Pons (tissue), 1 donor: Measurements from ENCODE around the gene KRTAP5-3.

Experiments
- DNase-seq: peaks from one replicate; pipeline ENCODE4 v3.0.0-alpha.2; 2016; ENCODE audit warnings: low spot score

Gene KRTAP5-3

DNA sequence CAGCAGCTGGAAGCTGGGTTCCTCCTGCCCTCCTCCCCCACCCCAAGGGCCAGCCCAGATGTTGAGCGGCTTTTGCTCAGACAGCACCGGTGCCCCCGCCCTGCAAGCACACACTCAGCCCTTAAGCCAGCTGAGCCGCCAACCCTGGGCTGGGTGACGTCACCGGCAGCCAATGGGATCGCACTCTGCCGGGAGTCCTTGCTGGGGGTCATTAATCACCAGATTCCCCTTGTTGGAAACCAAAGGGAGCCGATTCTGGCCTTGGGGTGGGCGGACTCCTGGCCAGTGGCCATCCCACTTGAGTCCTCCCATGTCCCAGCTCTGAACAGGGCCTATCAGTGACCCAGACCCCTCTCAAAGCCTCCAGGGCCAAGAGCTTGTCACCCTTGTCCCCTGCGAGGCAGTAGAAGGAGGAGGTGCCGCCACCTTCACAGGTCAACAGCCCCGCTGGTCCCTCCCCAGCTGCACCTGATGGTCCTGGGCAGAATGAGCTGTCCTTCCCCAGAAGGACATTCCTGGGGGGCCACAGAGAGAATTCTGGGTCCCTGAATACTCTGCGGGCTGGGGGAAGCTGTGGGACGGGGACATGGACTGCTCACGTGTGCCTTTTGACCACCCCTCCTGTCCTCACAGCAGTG, 43.6 kb downstream of the KRTAP5-3 start:
- DNase-seq, result no peak

DNA sequence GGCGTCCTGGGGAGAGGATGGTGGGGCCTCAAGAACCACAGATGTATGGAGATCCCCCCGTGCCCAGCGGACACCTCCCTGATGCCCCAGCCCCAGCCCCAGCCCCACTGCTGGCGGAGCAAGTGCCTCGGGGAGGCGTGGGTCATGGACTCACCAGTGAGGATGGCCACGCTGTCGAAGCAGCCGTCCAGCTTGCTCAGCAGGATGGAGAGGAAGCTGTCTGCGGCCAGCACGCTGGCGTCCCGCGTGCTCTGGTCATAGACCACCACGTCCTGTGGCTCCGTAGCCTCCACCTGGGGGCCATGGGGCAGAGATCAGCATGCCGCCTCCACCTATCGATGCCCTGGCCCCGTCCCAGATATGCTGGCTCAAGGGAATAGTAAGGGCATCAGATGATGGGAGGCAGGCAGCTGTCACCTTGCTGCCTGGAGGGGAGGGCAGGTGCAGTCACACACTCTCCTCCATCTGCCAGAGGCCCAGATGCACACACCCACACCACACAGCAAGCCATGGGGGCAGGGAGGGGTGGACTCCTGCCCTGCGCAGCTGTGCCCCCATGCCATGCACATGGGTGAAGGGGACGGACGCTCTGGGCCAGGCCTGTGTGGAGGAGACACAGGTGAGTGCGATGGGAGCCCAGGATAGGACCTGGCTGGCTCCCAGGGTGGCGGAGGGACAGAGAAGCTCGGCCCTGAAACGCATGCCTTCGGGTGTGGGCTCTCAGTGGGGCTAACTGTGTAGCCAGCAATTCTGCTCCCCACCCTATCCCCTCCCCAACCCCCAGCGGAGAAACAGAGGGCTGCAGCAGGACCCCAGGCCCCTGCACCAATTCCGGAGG, 44.3 kb downstream of the KRTAP5-3 start:
- no peak for DNase-seq

DNA sequence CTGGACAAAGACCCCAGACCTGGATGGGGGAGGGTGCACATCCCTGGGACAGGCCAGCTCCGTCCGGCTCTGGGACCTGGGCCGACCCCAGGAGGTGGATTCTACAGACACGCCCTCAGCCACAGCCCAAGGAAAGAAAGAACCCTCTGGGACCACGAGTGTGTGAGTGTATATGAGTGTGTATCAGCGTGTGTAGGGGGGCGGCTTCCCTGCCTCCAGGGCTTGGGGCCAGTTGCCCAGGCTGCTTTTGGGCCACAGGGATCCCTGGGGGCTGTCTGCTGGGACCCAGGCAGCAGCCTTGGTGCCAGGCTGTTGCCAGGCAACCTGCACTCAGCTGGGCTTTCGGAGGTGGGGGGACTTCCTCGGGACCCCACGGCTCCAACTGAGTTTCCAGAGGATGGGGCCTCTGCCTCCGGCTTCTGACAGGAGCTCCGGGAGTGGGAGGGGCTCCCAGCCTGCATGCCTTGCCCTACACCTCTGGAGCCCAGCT, 45.1 kb downstream of the KRTAP5-3 start:
- no peak for DNase-seq

DNA sequence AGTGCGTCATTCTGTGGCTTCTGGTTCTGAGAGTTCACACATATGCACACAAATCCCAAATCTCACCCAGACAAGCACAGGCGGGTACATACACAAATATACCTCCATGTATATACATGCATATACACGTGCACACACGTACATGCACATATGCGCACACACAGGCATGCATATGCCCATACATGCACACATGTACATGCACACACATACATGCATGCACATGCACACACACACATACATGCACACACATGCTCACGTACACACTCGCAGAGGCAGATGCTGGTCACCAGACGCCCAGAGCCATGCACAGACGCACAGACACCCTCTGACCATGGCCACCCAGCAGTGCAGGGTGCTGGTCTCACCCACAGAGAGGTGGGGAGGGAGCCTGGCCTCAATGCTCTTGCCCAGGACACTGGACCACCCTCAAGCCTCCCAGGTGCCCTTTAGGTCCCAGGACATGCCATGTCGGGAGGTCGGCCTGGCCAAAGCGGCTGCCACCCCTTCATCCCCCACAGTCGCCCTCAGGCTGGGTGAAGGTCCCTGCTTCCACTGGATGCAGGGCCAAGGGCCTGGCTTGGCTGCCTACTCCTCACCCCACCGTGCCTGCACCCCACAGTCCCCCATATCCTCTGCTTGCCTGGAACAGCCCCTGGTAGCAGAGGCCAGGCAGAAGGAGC, 45.7 kb downstream of the KRTAP5-3 start:
- no peak for DNase-seq

DNA sequence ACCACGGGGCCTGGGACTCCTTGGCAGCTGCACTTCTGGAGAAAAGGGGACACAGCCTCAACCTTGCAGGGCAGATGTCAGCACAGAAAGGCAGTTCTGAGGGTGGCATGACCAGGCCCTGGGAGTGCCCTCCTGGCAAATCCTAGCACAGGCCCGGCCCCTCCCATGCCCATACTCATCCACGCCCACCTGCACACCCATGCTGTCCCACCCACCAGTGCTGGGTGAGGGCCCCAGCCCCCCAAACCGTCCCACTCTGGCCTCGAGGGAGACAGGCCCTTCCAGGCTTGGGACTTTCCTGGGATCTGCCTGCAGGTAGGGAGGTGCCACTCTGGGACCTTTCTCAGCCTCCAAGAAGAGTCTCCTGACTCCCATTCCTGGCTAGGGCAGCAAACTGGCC, 46.3 kb downstream of the KRTAP5-3 start:
- DNase-seq, result no peak

DNA sequence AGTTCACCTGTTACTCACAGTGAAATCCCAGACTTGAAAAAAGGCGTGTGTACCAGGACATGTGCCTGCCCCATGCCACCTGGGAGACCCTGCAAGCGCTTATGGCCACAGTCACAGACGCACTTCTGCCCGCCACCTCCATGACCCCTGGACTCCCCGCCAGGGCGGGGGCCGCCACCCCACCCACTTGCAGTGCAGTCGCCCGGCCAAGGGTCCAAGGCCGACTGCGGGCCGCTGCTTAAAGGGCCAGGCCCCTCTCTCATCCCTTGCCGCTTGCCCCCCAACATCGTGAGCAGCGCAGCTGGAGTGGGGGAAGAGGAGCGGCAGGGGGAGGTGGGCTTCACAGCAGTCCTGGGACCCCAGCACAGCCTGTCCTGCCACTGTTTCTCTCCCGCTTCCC, 47.0 kb downstream of the KRTAP5-3 start:
- DNase-seq, result no peak

DNA sequence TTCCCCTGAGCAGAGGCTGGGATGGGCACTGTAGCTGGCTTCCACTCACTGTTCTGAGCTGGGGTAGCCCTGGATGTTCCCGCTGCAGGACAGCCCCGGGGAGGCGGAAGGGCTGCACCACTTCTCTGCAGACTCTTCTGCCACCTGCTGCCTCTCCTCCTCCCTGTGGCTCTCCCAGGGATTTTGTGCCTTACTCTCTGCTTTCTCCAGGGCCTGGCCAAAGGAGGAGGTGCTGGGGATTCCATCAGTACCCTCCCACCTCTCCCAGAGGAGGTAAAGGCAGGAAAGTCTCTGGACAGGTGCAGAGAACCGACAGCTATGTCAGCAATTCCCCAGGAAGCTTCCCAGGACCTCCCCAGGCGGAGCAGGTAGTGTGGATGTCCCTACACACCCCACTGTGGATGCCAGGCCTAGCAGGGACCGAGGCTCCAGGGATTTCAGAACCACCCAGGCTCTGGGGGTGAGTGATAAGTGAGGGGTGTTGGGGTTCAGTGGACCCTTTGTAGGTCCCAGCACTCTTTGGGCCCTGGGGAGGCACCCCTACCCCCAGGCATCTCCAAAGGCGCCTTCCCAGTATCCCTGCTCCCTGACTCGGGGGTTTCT, 47.5 kb downstream of the KRTAP5-3 start:
- DNase-seq, result no peak

DNA sequence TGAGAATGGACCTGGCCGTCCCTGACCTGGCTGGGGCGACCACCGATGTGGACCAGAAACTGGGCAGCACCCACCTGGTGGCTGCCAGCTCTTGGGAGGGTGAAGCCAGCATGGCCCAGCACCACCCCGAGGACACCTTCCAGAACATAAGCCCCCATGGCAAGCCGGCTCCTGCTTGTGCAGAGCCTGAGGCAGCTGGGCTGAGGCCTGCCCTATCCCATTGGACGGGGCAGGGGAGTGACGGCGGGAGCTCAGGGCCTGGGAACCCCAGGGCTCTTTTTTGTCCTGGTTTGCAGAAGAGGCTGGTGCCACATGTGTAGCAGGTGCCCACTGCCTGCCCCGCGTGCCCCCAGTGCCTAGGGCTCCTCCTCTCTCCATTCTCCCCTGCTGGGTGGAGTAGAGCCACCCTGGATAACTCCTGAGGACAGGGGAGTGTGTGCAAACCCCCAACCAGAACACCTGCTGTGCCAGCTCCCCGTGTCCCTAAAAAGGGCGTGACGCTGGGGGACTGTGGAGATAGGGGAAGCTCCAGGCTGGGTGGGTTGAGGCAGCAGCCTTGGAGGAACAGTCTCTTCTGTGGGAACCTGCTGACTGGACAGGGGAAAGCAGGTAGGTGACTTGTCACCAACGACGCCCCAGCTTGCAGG, 48.1 kb downstream of the KRTAP5-3 start:
- DNase-seq, result no peak

DNA sequence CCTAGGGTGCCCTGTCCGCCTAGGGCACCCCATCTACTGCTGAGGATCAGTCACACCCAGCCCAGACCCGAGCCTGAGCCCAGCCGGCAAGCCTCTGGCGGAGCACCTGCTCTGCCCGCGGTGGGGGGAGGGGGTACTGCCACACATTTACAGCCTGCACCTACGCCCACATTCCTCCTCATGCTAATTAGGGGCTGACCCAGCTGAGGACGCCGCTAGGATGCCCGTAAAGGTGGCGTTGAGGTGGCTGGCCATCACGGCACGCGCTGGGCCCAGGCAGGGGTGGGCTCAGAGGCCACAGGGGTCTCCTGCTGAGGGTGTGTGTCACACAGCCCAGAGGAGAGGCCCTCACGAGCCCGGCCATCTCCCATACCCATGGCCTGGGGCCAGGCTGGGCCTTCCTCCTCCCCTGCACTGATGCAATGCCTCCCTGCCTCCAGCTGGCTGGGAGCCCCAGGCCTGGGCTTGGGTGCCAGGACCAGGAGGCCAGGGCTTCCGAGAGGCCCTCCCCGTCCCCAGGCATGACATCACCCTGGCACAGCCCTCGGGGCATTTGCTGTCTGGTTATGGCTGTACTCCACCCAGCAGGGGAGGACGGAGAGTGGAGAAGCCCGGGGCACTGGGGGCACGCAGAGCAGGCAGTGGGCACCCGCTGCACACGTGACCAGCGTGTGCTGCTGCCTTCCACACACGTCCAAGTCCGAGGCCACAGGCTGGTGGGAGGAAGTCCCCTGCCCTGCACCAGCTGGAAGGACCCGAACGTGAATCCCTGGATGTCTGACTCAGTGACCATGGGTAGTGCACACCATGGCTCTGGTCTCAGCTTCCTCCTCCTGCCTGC, 48.9 kb downstream of the KRTAP5-3 start:
- DNase-seq, result peak; percentile 96

DNA sequence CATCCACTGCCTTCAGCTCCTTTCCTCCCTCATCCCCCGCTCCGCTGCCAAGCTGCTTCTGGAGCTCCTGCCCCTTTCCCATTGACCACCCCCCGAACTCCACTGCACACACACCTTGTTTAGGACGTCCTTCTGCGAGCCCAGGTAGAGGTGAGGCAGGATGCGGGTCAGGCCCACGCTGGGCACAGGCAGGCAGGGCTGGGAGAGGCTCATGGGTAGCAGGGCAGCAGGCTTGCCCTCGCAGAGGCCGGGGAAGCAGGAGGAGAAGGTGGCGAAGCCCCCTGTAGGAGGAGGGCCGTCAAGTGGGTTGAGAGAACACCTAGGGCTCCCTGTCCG, 49.5 kb downstream of the KRTAP5-3 start:
- no peak for DNase-seq

DNA sequence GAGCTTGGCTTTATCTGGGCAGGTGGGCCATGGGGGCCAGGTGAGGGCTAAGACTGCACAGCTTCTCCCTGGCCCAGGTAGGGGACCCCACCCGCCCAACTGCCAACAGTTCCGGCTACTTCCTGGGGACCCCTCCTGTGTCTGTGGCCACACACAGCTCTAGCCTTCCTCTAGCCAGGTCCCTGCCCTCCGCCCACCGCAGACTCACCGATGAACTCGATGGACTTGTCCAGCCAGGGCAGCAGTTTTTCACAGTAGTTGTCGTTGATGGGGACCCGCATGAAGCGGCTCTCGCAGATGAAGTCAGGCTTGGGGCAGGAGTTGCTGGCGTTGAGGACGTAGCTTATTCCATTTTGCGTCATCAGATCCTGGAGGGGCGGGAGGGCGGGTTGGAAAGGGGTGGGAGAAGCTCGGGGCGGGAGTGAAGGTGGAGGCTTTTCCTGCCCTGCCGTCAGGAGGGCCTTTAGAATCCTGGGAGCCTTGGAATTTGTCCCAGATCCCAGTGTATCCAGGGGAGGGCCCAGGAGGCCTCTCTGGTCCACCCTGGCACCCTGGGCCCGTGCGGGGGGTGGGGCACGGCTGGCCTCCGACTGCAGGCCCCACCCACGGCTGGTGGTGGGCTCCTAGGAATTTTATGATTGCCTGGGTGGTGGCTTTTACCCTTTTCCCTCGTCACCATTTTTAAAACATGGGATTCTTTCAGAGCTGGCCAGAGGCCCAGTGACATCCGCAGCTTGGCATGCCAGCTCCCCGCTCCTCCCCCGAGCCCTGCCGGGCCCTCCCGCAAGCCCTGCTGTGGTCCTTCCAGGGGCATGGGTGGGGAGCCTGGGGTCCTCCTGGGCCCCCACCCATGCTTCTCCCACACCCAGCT, 50.1 kb downstream of the KRTAP5-3 start:
- no peak for DNase-seq
